Measurements from ENCODE around the gene CLCNKA.
"Not testable (repeated sequence)": the region's sequence is repeated elsewhere in the genome, so short reads cannot be mapped to it uniquely, and the experiment has no call there.

CLCNKA gene

DNA sequence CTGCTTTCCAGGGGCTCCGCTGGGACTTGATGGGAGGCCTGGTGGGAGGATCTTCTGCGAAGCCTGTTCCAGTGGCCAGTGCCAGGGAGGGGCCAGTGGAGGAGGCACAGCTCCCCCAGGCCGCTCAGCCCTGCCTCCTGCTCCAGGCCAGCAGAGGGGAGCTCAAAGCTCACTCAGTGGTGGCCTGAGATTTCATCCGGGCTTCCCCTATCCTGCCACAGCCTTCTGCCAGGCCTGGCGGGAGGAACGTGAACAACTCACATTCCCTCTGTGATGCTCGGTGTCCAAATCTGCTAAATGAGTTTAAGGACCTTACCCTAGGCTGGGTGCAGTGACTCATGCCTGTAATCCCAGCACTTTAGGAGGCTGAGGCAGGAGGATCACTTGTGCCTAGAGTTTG is 25.0 kb downstream of the CLCNKA start:
- no peak for DNase-seq

DNA sequence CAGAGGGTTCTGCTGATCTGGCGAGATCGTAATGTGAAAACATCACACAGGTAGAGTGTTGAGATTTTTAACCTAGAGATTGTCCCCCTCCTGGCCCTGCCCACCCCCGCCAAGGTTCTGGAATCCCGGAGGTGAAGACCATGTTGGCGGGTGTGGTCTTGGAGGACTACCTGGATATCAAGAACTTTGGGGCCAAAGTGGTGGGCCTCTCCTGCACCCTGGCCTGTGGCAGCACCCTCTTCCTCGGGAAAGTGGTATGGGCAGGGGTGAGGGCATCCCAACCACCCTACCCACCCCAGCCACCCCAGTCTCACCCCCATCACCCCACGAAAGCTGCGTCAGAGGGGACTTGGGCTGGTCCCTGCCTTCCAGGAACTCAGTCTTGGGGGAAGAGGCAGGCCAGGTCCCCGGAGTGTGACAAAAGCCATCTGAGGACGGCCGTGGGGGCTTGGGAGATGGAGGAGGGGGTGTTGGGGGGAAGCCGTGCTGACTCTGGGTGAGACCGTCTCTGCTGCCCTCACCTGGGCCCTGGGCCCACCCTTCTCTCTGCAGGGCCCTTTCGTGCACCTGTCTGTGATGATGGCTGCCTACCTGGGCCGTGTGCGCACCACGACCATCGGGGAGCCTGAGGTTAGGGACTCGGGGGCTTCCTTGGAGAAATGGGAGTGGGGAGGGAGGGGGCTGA is 26.1 kb downstream of the CLCNKA start:
- no peak for DNase-seq

DNA sequence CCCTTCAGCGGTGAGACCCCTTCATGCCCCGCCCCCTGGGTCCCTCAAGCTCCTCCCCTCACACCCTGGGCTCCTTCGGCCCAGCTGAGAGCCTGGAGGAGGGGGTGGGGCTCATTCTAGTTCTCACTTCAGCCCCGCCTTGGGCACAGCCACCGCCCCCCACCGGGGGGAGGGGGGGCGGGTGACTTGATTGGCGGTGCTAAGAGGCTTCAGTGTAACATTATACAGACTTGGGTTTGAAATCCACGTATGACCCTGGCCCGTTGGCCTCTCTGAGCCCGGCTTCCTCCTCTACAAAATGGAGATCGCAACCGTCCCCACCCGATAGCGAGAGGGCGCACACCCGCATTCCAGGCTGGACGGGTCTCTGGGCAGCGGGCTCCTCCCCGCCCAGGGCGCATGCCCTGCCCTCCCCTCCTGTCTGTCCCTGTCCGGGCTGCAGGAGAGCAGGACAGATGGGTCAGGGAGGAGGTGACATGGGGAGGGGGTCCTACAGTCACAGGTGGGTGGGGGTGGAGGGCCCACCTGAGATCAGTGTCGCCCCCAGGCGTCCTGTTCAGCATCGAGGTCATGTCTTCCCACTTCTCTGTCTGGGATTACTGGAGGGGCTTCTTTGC is 26.8 kb downstream of the CLCNKA start:
- peak; percentile 27 for DNase-seq

DNA sequence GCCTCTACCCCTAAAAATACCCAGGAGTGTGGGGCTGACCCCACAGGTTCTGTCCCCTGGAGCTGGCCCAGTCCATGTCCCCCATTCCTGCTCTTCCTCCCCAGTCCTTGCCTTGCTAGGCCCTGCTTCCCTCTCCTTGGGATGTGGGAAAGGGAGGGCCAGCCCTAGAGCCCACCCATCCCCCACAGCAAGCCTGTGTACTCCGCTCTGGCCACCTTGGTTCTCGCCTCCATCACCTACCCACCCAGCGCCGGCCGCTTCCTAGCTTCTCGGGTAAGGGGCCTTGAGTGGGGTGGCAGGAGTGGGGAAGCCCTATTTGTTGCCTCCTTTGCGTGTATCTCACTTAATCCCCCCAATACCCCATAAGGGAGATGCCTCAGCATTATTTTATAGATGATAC is 28.5 kb downstream of the CLCNKA start:
- DNase-seq, result no peak

DNA sequence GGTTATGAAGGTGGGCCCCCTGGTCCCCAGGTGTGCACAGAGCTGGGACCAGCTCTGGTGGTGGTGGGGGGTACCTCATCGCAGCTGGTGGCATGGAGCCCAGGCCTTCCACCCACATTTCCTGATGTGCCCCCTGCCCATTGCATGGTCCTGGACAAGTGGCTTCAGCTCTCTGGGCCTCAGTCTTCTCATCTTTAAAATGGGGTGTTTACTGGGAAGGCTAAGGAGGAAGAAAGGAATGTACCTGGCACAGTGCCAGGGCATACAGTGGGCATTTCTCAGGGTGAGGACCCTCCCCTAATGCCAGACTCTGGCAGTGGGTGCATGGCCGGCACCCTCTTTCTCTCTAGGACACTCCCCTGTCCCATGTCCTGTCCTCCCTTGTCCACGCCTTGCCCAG is 29.2 kb downstream of the CLCNKA start:
- no peak for DNase-seq

DNA sequence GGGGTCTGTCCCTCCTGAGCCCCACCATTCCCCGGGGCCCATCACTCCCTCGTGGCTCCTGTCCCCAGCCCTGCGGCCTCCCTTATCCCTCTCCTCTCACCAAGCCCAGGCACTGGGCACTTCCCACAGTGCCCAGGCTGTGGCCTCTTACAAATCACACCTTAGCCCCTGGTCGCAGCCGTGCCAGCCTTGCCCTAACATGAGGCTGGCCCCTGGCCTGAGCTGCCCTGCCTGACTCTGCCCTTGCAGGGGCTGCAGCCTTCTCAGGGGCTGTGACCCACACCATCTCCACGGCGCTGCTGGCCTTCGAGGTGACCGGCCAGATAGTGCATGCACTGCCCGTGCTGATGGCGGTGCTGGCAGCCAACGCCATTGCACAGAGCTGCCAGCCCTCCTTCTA is 30.1 kb downstream of the CLCNKA start:
- not testable (repeated sequence) for DNase-seq

DNA sequence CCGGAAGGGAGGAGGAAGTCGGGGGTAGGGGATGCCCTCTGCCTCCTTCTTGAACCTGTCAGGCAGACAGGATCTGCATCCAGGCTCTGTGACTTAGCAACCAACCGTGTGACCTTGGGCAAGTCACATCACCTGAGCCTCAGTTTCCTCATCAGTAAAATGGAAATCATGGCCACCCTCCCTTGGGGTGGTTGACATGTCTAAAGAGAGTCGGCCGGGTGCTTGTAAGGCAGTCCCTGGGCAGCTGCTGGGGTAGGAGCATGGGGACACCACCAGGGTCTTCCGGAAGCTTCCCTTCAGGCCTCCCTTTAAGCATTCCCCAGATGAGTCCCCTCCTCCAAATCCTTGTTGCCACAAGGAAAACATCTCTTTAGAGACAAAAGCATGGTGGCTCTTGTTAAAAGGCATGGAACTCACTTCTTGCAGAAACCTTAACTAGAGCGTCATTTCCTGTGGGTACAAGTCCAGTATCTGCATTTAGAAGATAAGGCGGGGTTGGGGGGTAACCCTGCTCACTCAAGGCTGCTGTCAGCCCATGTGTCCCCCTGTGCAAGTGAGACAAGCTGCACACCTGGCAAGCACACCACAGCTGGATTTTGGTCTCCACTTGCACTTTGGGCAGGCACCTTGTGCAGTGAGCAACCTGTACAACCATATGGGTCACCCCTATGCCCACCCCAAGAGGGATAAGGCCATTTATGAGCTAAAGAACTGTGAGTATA is 32.1 kb downstream of the CLCNKA start:
- no peak for DNase-seq

DNA sequence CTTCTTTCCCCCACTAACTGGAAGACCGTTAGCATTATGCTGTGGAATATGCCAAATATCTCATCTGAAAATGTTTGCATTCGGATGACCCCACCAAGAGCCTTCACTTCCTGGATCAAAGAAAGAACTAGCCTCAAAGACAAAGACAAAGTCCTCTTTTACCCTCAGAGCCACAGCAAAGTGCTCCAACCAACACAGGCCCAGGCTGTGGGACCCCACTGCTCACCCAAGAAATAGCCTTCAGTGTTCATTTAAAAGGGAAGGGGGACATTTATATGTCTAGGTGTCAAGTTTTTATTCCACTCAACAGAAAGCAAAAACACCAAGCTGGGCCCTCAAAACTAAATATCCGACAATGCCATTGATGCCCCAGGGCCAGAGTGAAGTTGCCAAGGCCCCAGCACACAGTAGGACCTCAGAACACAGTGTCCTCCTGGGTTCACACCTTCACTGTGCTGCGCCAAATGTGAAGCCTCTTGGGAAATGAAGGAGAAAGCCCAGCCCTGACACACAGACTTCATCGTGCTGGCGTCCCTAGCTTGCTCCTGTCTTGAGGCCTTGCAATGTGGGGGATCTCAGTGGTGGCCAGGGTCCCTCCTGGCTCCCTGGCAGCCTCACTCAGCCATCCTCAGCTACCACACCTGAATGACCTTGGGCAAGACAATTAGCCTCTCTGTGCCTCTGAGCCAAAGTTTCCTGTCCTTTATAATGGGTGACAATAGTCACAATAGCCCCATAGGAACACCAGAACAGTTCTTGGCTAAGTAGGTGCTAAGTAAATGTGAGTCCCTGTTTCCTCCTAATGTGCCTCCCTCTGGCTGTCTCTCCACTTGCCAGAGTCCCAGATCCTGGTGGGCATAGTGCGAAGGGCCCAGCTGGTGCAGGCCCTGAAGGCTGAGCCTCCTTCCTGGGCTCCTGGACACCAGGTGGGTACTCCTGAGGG is 33.0 kb downstream of the CLCNKA start:
- no peak for DNase-seq

DNA sequence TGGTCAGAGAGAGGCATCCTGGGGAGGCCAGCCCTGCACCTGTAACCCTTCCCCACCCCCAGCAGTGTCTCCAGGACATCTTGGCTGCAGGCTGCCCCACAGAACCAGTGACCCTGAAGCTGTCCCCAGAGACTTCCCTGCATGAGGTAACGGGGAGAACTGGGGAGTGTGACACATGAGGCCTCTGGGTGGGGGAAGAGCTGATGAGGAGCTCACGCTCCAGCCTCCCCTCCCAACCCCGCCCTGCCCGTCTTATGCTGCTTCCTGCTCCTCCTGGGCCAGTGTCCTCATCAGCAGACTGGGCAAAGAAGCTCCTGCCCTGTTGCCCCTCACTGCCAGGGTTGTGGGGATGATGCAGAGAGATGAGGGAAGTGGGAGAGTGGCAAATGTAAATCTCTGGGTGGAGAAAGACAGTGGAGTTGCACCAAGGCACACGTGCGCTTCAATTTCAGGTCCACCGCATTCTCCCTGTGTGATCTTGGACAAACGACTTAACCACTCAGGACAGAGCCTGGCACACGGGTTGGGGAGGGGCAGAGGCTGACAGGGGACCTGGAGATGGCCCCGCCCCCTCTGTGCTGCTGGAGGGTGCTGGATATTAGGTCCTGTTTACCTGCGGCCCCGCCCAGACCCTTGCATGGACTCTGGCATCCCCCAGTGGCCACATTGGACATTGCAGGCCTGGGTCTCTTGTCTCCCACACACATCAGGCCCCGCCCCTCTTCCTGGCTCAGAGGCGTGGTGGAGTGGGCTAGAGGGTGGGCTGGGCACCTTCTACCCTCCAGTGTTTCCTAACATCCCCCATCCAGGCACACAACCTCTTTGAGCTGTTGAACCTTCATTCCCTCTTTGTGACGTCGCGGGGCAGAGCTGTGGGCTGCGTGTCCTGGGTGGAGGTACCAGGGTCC is 34.0 kb downstream of the CLCNKA start:
- DNase-seq, result peak; percentile 83

DNA sequence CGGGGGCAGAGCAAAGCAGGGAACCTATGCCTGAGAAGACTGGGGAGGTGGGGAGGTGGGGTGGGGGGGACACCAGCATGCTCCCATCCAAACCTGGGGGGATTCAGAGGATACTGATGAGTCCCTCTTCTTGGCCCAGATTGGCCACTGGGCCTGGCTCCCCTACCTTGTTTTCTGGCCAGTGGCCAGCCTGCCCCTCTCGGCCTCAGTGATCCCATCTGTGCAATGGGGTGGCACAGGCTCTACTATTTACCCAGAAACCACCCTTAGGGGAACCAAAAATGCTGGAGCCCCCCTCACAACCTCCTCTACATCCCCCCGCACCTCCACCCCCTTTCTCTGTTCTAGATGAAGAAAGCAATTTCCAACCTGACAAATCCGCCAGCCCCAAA is 34.7 kb downstream of the CLCNKA start:
- DNase-seq, result not testable (repeated sequence)

DNA sequence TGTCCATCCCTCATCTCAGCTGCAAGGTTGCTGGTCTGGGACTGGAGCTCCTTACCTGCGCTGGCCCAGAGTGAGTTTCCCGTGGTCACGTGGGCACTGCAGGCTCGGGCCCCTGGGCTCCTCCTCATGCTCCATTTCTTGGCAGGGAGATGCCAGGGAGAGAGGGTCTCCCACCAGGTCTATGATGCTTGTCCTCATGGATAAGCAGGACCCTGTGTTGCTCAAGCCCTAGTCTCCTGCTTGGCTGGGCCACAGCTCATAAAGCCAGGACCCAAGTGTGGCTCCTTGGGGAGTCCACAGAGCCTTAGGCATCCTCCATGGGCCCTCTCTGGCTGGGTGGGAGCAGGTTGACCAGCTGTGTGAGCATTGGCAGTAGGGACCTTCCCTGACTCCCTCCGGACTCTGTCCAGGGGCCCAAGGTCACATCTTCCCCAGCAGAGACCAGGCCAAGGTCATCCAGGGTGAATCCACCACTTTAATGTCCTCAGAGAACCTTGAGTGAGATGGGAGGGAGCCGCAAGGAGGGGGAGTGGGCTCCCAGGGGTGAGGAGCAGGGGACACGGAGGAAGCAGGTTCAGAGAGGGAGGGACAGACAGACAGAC is 35.6 kb downstream of the CLCNKA start:
- not testable (repeated sequence) for DNase-seq

DNA sequence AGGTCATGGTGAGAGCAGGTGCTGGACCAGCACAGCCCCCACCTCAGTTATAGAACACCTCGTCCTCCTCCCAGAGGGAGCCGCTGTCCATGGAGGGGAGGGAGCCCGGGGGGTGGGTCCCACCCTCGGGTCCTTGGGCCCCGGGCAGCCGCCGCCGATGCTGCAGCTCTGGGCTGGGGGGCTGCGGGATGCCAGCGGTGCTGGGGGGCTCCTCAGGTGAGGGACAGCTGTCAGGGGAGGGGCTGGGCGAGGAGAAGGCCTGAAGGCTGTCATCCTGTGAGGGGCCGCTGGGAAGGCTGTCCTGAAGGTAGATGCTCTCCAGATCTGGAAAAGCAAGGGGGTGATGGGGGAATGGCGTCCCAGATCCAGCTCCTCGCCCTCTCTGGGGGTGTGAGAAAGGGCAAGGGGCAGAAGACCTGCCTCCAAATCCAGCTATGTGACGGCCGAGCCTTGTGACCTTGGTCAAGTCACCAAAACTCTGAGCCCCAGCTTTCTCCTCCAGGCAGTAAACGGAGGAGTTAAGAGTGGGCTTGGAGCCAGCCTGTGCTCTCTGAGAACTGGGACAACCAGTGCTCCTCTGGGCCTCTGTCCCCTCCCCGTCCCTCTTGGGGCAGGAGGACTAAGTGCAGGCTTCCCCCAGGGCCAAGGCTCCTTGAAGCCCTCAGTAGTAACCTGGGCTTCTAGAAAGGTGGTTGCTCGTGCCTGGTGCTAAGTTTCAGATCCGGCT is 36.7 kb downstream of the CLCNKA start:
- DNase-seq, result not testable (repeated sequence)

DNA sequence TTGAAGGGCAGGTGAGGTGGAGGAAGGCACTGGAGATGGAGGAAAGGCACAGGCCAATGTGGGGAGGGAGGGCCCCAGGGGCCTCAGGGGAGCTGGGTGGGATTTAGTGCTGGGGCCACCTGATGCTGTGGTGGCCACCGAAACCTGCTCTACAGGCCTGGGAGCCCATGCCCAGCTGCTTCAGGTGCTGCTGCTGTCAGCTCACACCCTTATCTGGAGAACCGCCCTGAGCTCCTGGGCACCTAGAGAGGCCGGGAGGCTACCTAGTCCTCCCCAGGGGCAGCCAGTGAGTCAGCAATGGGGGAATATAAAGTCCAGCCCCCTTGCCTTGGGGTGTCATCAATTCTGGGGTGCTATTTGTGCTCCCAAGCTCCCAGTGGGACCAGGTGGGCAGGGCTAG is 39.4 kb downstream of the CLCNKA start:
- DNase-seq, result peak; percentile 25

DNA sequence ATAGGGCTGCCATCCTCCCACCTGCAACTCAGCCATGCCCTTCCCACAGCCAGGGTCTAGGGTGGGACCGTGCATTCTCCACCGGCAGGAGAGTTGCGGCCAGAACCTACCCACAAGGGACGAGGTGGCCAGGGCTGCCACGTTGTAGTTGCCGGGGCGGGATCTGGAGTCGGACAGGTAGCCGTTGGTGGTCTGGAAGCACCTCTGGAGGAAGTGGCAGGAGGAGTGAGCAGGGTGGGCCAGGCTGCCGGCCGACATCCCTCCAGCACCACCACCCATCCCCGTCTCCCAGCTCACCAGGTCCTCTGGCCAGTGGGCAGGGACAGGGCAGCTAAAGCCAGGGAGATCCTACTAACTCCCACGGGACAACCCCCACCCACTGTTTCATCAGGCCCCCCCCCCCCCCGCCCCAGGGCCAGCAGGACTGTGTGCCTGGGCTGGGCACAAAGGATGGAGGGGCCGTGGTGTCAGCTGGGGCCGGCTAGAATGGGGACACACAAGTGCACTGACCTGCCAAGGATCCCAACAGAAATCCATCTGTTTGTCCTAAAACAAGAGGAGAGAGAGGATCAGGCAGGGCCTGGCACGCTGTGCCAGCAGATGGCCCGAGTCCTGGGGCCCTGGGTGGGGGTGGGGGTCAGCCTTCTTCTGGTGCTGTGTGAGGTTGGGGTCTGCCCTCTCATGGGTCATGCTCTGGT is 40.3 kb downstream of the CLCNKA start:
- not testable (repeated sequence) for DNase-seq

DNA sequence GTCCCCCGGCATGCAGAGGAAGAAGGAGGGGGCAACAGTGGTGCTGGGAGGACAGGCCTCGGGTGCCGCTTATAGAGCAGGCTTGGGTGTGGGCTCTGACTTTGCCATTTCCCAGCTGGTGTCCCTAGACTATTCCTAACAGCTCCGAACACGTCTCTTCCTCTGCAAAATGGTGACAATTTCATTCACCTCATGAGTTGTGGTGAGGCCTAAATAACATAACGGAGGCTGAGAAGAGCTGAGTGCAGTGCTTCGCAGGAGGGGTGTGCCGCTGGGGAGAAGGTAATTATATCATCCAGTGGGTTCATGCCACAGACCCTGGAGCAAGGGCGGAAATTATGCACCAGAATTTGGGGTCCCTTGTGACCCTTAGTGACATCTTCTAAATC is 40.8 kb downstream of the CLCNKA start:
- not testable (repeated sequence) for DNase-seq

DNA sequence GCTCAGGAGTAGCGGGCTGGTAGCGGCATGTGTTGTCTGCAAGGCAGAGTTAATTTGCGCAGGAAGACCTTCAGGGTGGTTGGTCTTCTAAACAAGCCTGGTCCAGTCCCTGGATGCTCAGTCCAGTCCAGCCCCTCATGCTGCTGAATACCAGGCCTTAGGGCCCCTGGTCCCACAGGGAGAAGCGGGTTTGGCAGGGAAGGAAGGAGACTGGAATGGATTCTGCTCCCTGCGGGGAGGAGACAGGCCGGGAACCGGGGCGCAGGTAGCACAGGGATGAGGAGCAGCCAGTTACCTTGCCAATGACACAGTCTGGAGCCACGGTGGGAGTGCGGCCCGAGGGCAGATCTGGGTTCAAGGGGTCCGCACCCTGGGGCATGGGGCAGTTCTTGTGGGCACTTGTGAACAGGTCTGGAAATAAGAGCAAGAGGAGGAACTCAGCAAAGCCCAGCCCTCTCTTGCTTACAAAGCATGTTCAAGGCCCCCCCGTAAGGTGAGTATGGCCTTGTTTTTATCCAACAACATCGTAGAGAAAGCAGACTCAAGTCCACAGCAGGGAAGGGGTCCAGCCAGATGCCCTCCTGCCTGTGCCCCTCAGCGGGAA is 41.5 kb downstream of the CLCNKA start:
- no peak for DNase-seq

DNA sequence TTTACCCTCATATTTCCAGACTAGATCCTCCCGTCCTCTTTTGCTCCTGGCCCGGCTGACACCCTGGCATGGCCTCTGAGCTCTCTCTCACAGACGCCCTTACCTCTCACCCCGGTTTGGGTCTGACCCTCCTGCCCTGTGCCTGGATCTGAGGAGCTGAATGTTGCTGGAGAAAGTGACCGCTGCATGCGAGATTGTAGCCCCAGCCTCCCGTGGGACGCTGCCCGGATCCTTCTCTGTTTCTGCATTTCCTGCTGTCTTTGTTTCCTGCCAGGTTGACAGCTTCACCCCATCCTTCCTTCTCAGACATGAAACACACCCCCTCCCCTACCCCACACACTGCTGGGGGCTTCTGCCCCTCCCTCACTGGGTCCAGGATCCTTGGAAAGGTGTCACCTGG is 42.1 kb downstream of the CLCNKA start:
- DNase-seq, result no peak

DNA sequence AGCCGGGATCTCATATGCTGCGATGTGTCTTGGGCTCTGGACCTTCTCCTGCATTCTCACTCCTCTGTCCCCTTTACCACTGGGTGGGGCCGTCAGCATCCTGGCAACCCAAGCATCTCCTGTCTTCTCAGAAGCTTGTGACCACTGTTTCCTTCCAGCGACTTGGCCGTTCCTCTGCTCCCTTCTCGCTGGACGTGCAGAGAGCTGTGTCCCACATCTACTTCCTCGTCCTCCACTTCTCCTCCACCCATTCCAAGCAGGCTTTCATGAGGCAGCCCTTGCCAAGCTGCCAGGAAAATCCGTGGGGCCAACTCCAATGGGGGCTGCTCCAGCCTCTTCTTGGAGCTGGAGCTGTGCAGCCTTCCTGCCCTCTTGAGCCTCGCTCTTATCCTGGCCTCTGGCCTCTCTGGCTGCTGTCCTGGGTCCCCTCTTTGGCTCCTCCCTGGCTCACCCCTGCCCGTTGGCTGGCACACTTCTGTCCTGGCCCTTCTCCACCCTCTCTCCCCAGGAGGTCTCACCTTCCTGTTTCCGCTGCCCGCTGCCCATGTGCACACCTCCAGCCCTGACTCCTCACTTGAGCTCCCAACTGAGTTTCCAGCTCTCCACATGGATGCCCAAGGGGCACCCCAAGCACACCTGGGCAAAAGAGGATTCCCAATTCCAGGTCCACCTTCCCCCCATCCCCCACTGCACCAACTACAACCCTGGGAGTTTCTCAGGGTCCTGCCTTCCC is 42.9 kb downstream of the CLCNKA start:
- DNase-seq, result no peak

DNA sequence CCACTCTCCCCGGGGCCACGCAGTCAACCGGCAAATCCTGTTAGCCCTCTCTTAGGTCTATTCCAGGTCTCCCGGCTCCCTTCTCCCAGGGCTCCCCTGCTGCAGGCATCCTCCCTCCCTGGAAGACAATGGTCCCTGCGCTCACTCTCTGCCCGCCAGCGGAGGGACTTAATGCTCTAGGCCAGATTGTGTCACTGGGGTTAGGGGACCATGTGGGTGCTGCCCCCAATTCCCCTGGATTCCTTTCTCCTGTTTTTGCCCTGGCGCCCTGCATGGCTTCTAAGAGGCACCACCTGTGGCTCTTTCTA is 43.4 kb downstream of the CLCNKA start:
- DNase-seq, result no peak
